B cell (primary cell): ENCODE results near the gene CNTN3. TPM values are rescaled to one million over a fixed set of nuclear protein-coding genes. Genes with fewer than 3 reads are reported as not detected.

Experiments
- ATAC-seq: fragments of 200-7000 bp; cut with Tn5 transposase; one replicate; pipeline ENCODE4 v1.10.0; 2021; ENCODE audit warnings: low read depth, mild to moderate bottlenecking, moderate number of reproducible peaks, moderate library complexity
- CTCF ChIA-PET: fragments of 350-600 bp; sonication (Branson Sonifier 250); formaldehyde crosslinking; loops from one replicate; lab custom pipeline; 2021; ENCODE audit warnings: antibody characterized with exemption, inconsistent platforms; lab: Charles Lee
- POLR2A ChIA-PET: fragments of 350-600 bp; sonication (Branson Sonifier 250); formaldehyde crosslinking; loops from one replicate; lab custom pipeline; 2021; ENCODE audit warnings: antibody characterized with exemption; lab: Charles Lee
- DNase-seq: peaks from one replicate; pipeline ENCODE4 v3.0.0; 2013
- H2AFZ ChIP-seq: 2 replicates; pipeline ENCODE4 v1.6.1; 2012; ENCODE audit warnings: mild to moderate bottlenecking, low read depth, low read length; ENCODE audit not compliant: insufficient read depth, poor library complexity, severe bottlenecking
- H3K27ac ChIP-seq, 2 donors: 1 replicate in 1 of 2; 2 replicates in 1 of 2; pipeline ENCODE4 v1.5.1; 2012 to 2013; ENCODE audit warnings: low read length in 2 of 2, mild to moderate bottlenecking in 2 of 2, moderate library complexity in 1 of 2
- H3K27me3 ChIP-seq, 4 experiments: fragments of 200-600 bp in 1 of 4; sonication (generic) in 1 of 4; replicated peaks in 1 of 4; 1 replicate in 2 of 4; 2 replicates in 2 of 4; pipeline versions ENCODE4 v1.6.1 to v1.7.0; 2013 to 2016; ENCODE audit warnings: low read length in 3 of 4, mild to moderate bottlenecking in 2 of 4, mixed read lengths in 1 of 4, moderate library complexity in 1 of 4; ENCODE audit not compliant: insufficient read depth in 4 of 4, control insufficient read depth in 3 of 4; ENCODE audit errors: control extremely low read depth in 1 of 4
- H3K36me3 ChIP-seq, 2 experiments: replicated peaks in 1 of 2; 1 replicate in 1 of 2; 2 replicates in 1 of 2; pipeline versions ENCODE4 v1.6.1 to v1.7.1; 2013; ENCODE audit warnings: low read length in 1 of 2; ENCODE audit not compliant: insufficient read depth in 2 of 2, control insufficient read depth in 1 of 2; ENCODE audit errors: control extremely low read depth in 1 of 2, extremely low read depth in 1 of 2
- H3K4me1 ChIP-seq, 2 donors: fragments of 200-600 bp in 1 of 2; sonication (generic) in 1 of 2; 1 replicate in 1 of 2; 2 replicates in 1 of 2; pipeline versions ENCODE4 v1.5.1 to v1.6.1; 2013 to 2017; ENCODE audit warnings: low read length in 2 of 2; ENCODE audit not compliant: control insufficient read depth in 2 of 2, insufficient read depth in 2 of 2
- H3K4me2 ChIP-seq: replicated peaks from 2 replicates; pipeline ENCODE3; 2012; ENCODE audit warnings: mild to moderate bottlenecking, low read depth, low read length; ENCODE audit not compliant: poor library complexity, severe bottlenecking
- H3K4me3 ChIP-seq, 5 experiments: fragments of 200-600 bp in 1 of 5; sonication (generic) in 1 of 5; 1 replicate in 3 of 5; 2 replicates in 2 of 5; pipeline versions ENCODE4 v1.5.1 to v1.7.0; 2011 to 2016; ENCODE audit warnings: low read length in 4 of 5, mild to moderate bottlenecking in 4 of 5, low read depth in 2 of 5, control low read depth in 1 of 5, moderate library complexity in 1 of 5; ENCODE audit not compliant: insufficient read depth in 1 of 5; ENCODE audit errors: control extremely low read depth in 1 of 5, extremely low read depth in 1 of 5
- H3K79me2 ChIP-seq: fragments of 200-600 bp; sonication (generic); one replicate; pipeline ENCODE4 v1.6.0; 2016; ENCODE audit warnings: low read length; ENCODE audit not compliant: control insufficient read depth, insufficient read depth
- H3K9ac ChIP-seq: fragments of 200-600 bp; sonication (generic); 2 replicates; pipeline ENCODE4 v1.6.1; 2017; ENCODE audit warnings: mild to moderate bottlenecking, low read length, moderate library complexity
- H3K9me3 ChIP-seq, 3 donors: one replicate each; pipeline versions ENCODE4 v1.6.1 to v1.7.1; 2013; ENCODE audit warnings: low read length in 2 of 3; ENCODE audit not compliant: control insufficient read depth in 2 of 3, insufficient read depth in 1 of 3; ENCODE audit errors: control extremely low read depth in 1 of 3
- H4K20me1 ChIP-seq: 2 replicates; pipeline ENCODE4 v1.6.0; 2012; ENCODE audit warnings: mild to moderate bottlenecking, low read length; ENCODE audit not compliant: insufficient read depth, control insufficient read depth, poor library complexity, severe bottlenecking
- H3K27ac Mint-ChIP-seq: one replicate; pipeline ENCODE4 v1.8.0; 2021; ENCODE audit warnings: mixed read lengths
- H3K27me3 Mint-ChIP-seq: one replicate; pipeline ENCODE4 v1.8.0; 2021; ENCODE audit warnings: mixed read lengths
- H3K4me1 Mint-ChIP-seq: one replicate; pipeline ENCODE4 v1.8.0; 2021; ENCODE audit warnings: mixed read lengths
- H3K4me3 Mint-ChIP-seq: one replicate; pipeline ENCODE4 v1.8.0; 2021; ENCODE audit warnings: mixed read lengths
- H3K9me3 Mint-ChIP-seq: one replicate; pipeline ENCODE4 v1.8.0; 2022; ENCODE audit warnings: mixed read lengths; ENCODE audit not compliant: insufficient read depth
- CTCF ChIP-seq: fragments of 200-600 bp; IDR thresholded peaks from one replicate; pipeline ENCODE4 v1.8.0; 2022; ENCODE audit warnings: antibody characterized with exemption, mild to moderate bottlenecking
- EZH2 ChIP-seq: IDR thresholded peaks from 2 replicates; pipeline ENCODE4 v1.6.1; 2012; ENCODE audit warnings: borderline replicate concordance, low read depth, mild to moderate bottlenecking, moderate library complexity, low read length; ENCODE audit not compliant: insufficient read depth, poor library complexity, severe bottlenecking
- WGBS: methylation state at CpG from one replicate; pipeline ENCODE4 v1.1.5; 2013; ENCODE audit warnings: missing lambda C conversion rate; ENCODE audit not compliant: insufficient coverage; 5-methylcytosine and 5-hydroxymethylcytosine counted together
- intact Hi-C: fragments of 100-400 bp; cut with micrococcal nuclease; formaldehyde crosslinking; loops from one replicate; pipeline ENCODE4 v1.10.0; 2022
- polyA plus RNA-seq: library from polyadenylated mRNA; depleted of rRNA; stranded (reverse); fragments of >200 nt; gene quantifications from 2 replicates; pipeline ENCODE4 v1.2.3, GENCODE V29; 2012
- total RNA-seq, 2 donors: library from RNA; stranded (reverse); fragments of 120-200 nt in 1 of 2; gene quantifications; 1 replicate in 1 of 2; 2 replicates in 1 of 2; pipeline versions ENCODE4 v1.2.3 to v1.2.4, GENCODE V29; 2013 to 2022

CNTN3 gene
- total and polyA plus RNA-seq, 2 donors (not counting 1 experiment from before 2014, with no cell fraction given), result not detected

- no peaks in the 10 kb centered on the region for H3K27me3 ChIP-seq
- no peak overlapping the region for H3K4me3 Mint-ChIP-seq
- H4K20me1 ChIP-seq, result no peaks in the 10 kb centered on the region
- ChIA-PET CTCF (no interaction called here), POLR2A (no interaction called here)
- H3K27ac ChIP-seq, result no peak overlapping the region
- H3K36me3 ChIP-seq, result no peaks in the 10 kb centered on the region
- no peak overlapping the region for H3K27ac Mint-ChIP-seq
- no peaks in the 10 kb centered on the region for H3K4me1 Mint-ChIP-seq
- TF ChIP-seq EZH2 (no peak), CTCF (no peak)
- H3K4me1 ChIP-seq, result no peaks in the 10 kb centered on the region
- ATAC-seq, result no peak
- H3K4me3 ChIP-seq, result no peak overlapping the region
- DNase-seq, result no peak
- no peaks in the 10 kb centered on the region for H3K27me3 Mint-ChIP-seq
- H2AFZ ChIP-seq, result no peak overlapping the region
- H3K79me2 ChIP-seq, result no peaks in the 10 kb centered on the region
- H3K9ac ChIP-seq, result no peak overlapping the region
- intact Hi-C loops, result no loop called here
- no CpG with 5 or more reads among the region's 3 CpGs for WGBS
- peaks cover 0 to under 1% (median 0%) of the 10 kb centered on the region in 3 donors for H3K9me3 ChIP-seq
- H3K9me3 Mint-ChIP-seq, result peaks cover 4% of the 10 kb centered on the region
- no peak overlapping the region for H3K4me2 ChIP-seq
These were observed 25.2 kb upstream of the CNTN3 start for GRCh38 chr3:74639681-74640080.

GRCh38 chr3:74636981-74637380, 22.5 kb upstream of the CNTN3 start:
- Mint-ChIP-seq H3K9me3 (peaks cover 2% of the 10 kb centered on the region), H3K27me3 (no peaks in the 10 kb centered on the region), H3K4me3 (no peak overlapping the region), H3K4me1 (no peaks in the 10 kb centered on the region), H3K27ac (no peak overlapping the region)
- DNase-seq (no peak), ATAC-seq (no peak)
- no peaks in the 10 kb centered on the region for H3K4me1 ChIP-seq
- no peaks in the 10 kb centered on the region for H3K79me2 ChIP-seq
- intact Hi-C loops, result no loop called here
- no peak overlapping the region for H3K9ac ChIP-seq
- TF ChIP-seq CTCF (no peak), EZH2 (no peak)
- no peaks in the 10 kb centered on the region for H4K20me1 ChIP-seq
- no peaks in the 10 kb centered on the region for H3K9me3 ChIP-seq
- ChIA-PET CTCF (no interaction called here), POLR2A (no interaction called here)
- H2AFZ ChIP-seq, result no peak overlapping the region
- H3K4me3 ChIP-seq, result no peak overlapping the region
- H3K36me3 ChIP-seq, result no peaks in the 10 kb centered on the region
- H3K27ac ChIP-seq, result no peak overlapping the region
- no peaks in the 10 kb centered on the region for H3K27me3 ChIP-seq
- no peak overlapping the region for H3K4me2 ChIP-seq
